ENCODE measurements around the gene SPATA1. TPM values are rescaled to one million over a fixed set of nuclear protein-coding genes. Genes with fewer than 3 reads are reported as not detected.

SPATA1 gene
- total and polyA plus RNA-seq, 9 of the 15 experiments (the other 6 are each of a cell fraction or from before 2014, with no cell fraction given): 0.79 to 2.9 (median 1.5) TPM

GRCh38 chr1:84481317-84481716, 24.9 kb upstream of the SPATA1 start (continued):
- TF ChIP-seq CREB3L1 (IDR thresholded peaks at IDR 0.05; ENCODE audit: borderline replicate concordance, low read depth) (no peak), GATA2 (CRISPR knock-in tag; IDR thresholded peaks at IDR 0.05) (peak; percentile 53; the same call in 1 of the 2 replicates), WHSC1 (IDR thresholded peaks at IDR 0.05; ENCODE audit: low read length) (no peak), CUX1 (CRISPR knock-in tag; IDR thresholded peaks at IDR 0.05) (no peak), KLF1 (tag; IDR thresholded peaks at IDR 0.05) (no peak), CTBP1 (IDR thresholded peaks at IDR 0.05; ENCODE audit: borderline replicate concordance) (no peak; the same call in 1 of the 2 replicates), ZNF518B (CRISPR knock-in tag; IDR thresholded peaks at IDR 0.05) (no peak), KAT7 (CRISPR knock-in tag; IDR thresholded peaks at IDR 0.05; ENCODE audit: borderline replicate concordance) (no peak), MAZ (CRISPR knock-in tag; conservative IDR thresholded peaks at IDR 0.05 in 1 of 2, IDR thresholded peaks at IDR 0.05 in 1 of 2) (no peak), ZNF444 (CRISPR knock-in tag; IDR thresholded peaks at IDR 0.05) (no peak), STAT6 (CRISPR knock-in tag; IDR thresholded peaks at IDR 0.05) (no peak), RUNX1 (IDR thresholded peaks at IDR 0.05; ENCODE audit: low read depth) (no peak), NCOA4 (IDR thresholded peaks at IDR 0.05; ENCODE audit: partially characterized antibody) (no peak), FIP1L1 (IDR thresholded peaks at IDR 0.05; ENCODE audit: low read depth, low read length, poor library complexity, severe bottlenecking) (no peak), POLR3G (IDR thresholded peaks at IDR 0.05; ENCODE audit: extremely low read depth, insufficient read length, insufficient replicate concordance) (no peak)
